CD4-positive, alpha-beta memory T cell (primary cell): ENCODE results near the gene HS6ST3. TPM values are rescaled to one million over a fixed set of nuclear protein-coding genes. Genes with fewer than 3 reads are reported as not detected.

Experiments
- CTCF ChIA-PET: fragments of 350-600 bp; sonication (Branson Sonifier 250); formaldehyde crosslinking; loops from one replicate; lab custom pipeline; 2021; ENCODE audit warnings: inconsistent platforms; ENCODE audit not compliant: partially characterized antibody; lab: Charles Lee
- POLR2A ChIA-PET: fragments of 350-600 bp; sonication (Branson Sonifier 250); formaldehyde crosslinking; loops from one replicate; lab custom pipeline; 2021; ENCODE audit not compliant: partially characterized antibody; lab: Charles Lee
- DNase-seq, 5 donors: peaks; one replicate each; pipeline versions ENCODE4 v3.0.0 to v3.0.0-alpha.2; 2020 to 2022; ENCODE audit warnings: mixed read lengths in 1 of 5
- H3K27ac ChIP-seq: one replicate; pipeline ENCODE4 v1.7.0; 2013; ENCODE audit warnings: low read depth, low read length
- H3K27me3 ChIP-seq: 2 replicates; pipeline ENCODE4 v1.7.0; 2013; ENCODE audit warnings: mild to moderate bottlenecking, low read length, moderate library complexity; ENCODE audit not compliant: insufficient read depth
- H3K36me3 ChIP-seq: 2 replicates; pipeline ENCODE4 v1.7.0; 2013; ENCODE audit warnings: mild to moderate bottlenecking, low read length, moderate library complexity; ENCODE audit not compliant: insufficient read depth
- H3K4me1 ChIP-seq: 2 replicates; pipeline ENCODE4 v1.7.0; 2013; ENCODE audit warnings: mild to moderate bottlenecking, low read length, moderate library complexity; ENCODE audit not compliant: insufficient read depth
- H3K4me3 ChIP-seq, 2 donors: one replicate each; pipeline ENCODE4 v1.7.0; 2013; ENCODE audit warnings: low read length in 2 of 2, mild to moderate bottlenecking in 1 of 2
- H3K9me3 ChIP-seq, 2 donors: one replicate each; pipeline ENCODE4 v1.7.0; 2013; ENCODE audit warnings: low read length in 2 of 2, control low read depth in 1 of 2; ENCODE audit not compliant: control insufficient read depth in 1 of 2
- H3K27ac Mint-ChIP-seq, 7 donors: one replicate each; pipeline ENCODE4 v1.8.0; 2020 to 2021; ENCODE audit warnings: mixed read lengths in 7 of 7, mild to moderate bottlenecking in 6 of 7, inconsistent platforms in 3 of 7, moderate library complexity in 3 of 7
- H3K27me3 Mint-ChIP-seq, 2 donors: one replicate each; pipeline ENCODE4 v1.8.0; 2020 to 2021; ENCODE audit warnings: mixed read lengths in 2 of 2
- H3K36me3 Mint-ChIP-seq, 2 donors: one replicate each; pipeline ENCODE4 v1.8.0; 2020 to 2021; ENCODE audit warnings: mixed read lengths in 2 of 2, inconsistent platforms in 1 of 2, mild to moderate bottlenecking in 1 of 2
- H3K4me1 Mint-ChIP-seq, 4 donors: one replicate each; pipeline ENCODE4 v1.8.0; 2020 to 2021; ENCODE audit warnings: mixed read lengths in 4 of 4, mild to moderate bottlenecking in 1 of 4
- H3K4me3 Mint-ChIP-seq, 8 donors: one replicate each; pipeline ENCODE4 v1.8.0; 2020 to 2021; ENCODE audit warnings: mixed read lengths in 8 of 8, mild to moderate bottlenecking in 7 of 8, moderate library complexity in 6 of 8, inconsistent platforms in 3 of 8
- H3K9me3 Mint-ChIP-seq, 8 donors: one replicate each; pipeline ENCODE4 v1.8.0; 2020 to 2021; ENCODE audit warnings: mixed read lengths in 8 of 8, mild to moderate bottlenecking in 5 of 8, inconsistent platforms in 3 of 8, moderate library complexity in 1 of 8
- intact Hi-C: fragments of 100-400 bp; cut with micrococcal nuclease; formaldehyde crosslinking; loops from one replicate; pipeline ENCODE4 v1.15.1; 2023
- polyA plus RNA-seq, 2 donors: library from polyadenylated mRNA; unstranded; fragments of 300-500 nt; fragmentation: Illumina TruSeq; gene quantifications; one replicate each; pipeline ENCODE4 v1.2.3, GENCODE V29; 2021
- total RNA-seq, 2 experiments: library from RNA; stranded (reverse); gene quantifications; one replicate each; pipeline ENCODE4 v1.2.3, GENCODE V29; 2021

Gene HS6ST3
- total and polyA plus RNA-seq, 4 experiments from 2014 or later, result not detected

- Histone ChIP-seq H3K4me1 (no peaks in the 10 kb centered on the region), H3K27me3 (no peaks in the 10 kb centered on the region), H3K4me3 (no peak overlapping the region), H3K27ac (no peak overlapping the region), H3K9me3 (no peaks in the 10 kb centered on the region), H3K36me3 (no peaks in the 10 kb centered on the region)
- Mint-ChIP-seq H3K4me1 (no peaks in the 10 kb centered on the region), H3K27ac (no peak overlapping the region), H3K27me3 (no peaks in the 10 kb centered on the region), H3K36me3 (no peaks in the 10 kb centered on the region), H3K4me3 (no peak overlapping the region), H3K9me3 (peaks cover 0 to 7% (median 0%) of the 10 kb centered on the region in 8 donors)
- POLR2A ChIA-PET, result no interaction called here
- intact Hi-C loops, result no loop called here
- no peak for DNase-seq
- CTCF ChIA-PET, result no interaction called here
Measured at GRCh38 chr13:96119921-96120320, 30.0 kb downstream of the HS6ST3 start.

- no peak overlapping the region for H3K4me3 Mint-ChIP-seq
- H3K27ac Mint-ChIP-seq, result no peak overlapping the region
- H3K27me3 ChIP-seq, result no peaks in the 10 kb centered on the region
- peaks cover 0 to 9% (median 2%) of the 10 kb centered on the region in 8 donors for H3K9me3 Mint-ChIP-seq
- ChIA-PET POLR2A (no interaction called here), CTCF (no interaction called here)
- no peaks in the 10 kb centered on the region for H3K36me3 Mint-ChIP-seq
- intact Hi-C loops, result no loop called here
- H3K27ac ChIP-seq, result no peak overlapping the region
- no peak for DNase-seq
- no peak overlapping the region for H3K4me3 ChIP-seq
- H3K27me3 Mint-ChIP-seq, result no peaks in the 10 kb centered on the region
- H3K36me3 ChIP-seq, result no peaks in the 10 kb centered on the region
- H3K9me3 ChIP-seq, result no peaks in the 10 kb centered on the region
- H3K4me1 ChIP-seq, result no peaks in the 10 kb centered on the region
- no peaks in the 10 kb centered on the region for H3K4me1 Mint-ChIP-seq
Measured at GRCh38 chr13:96130818-96131340, 41.0 kb downstream of the HS6ST3 start.

GRCh38 chr13:96141032-96141431 lies 51.1 kb downstream of the HS6ST3 start:
- Mint-ChIP-seq H3K4me1 (no peaks in the 10 kb centered on the region), H3K36me3 (no peaks in the 10 kb centered on the region), H3K9me3 (peaks cover 0 to 2% (median 0%) of the 10 kb centered on the region in 8 donors), H3K27ac (no peak overlapping the region), H3K4me3 (no peak overlapping the region), H3K27me3 (no peaks in the 10 kb centered on the region)
- DNase-seq, result no peak
- intact Hi-C loops, result no loop called here
- ChIA-PET POLR2A (no interaction called here), CTCF (no interaction called here)
- H3K27ac ChIP-seq, result no peak overlapping the region
- H3K36me3 ChIP-seq, result no peaks in the 10 kb centered on the region
- no peaks in the 10 kb centered on the region for H3K9me3 ChIP-seq
- H3K4me3 ChIP-seq, result no peak overlapping the region
- H3K27me3 ChIP-seq, result no peaks in the 10 kb centered on the region
- H3K4me1 ChIP-seq, result no peaks in the 10 kb centered on the region

GRCh38 chr13:96159725-96160124 lies 69.8 kb downstream of the HS6ST3 start:
- Histone ChIP-seq H3K9me3 (no peaks in the 10 kb centered on the region), H3K4me3 (no peak overlapping the region), H3K36me3 (no peaks in the 10 kb centered on the region), H3K4me1 (no peaks in the 10 kb centered on the region), H3K27me3 (no peaks in the 10 kb centered on the region), H3K27ac (no peak overlapping the region)
- Mint-ChIP-seq H3K36me3 (no peaks in the 10 kb centered on the region), H3K27ac (no peak overlapping the region), H3K27me3 (no peaks in the 10 kb centered on the region), H3K9me3 (peaks cover 0 to 2% (median 0%) of the 10 kb centered on the region in 8 donors), H3K4me1 (no peaks in the 10 kb centered on the region), H3K4me3 (no peak overlapping the region)
- DNase-seq, result no peak
- POLR2A ChIA-PET, result no interaction called here
- intact Hi-C loops, result no loop called here
- CTCF ChIA-PET, result interaction anchor here (1.2 kb wide), 1 partner anchor 9 kb away, joined by 3 read pairs; no protein-coding TSS in a partner anchor

- ChIA-PET CTCF (no interaction called here), POLR2A (no interaction called here)
- no peak overlapping the region for H3K27ac Mint-ChIP-seq
Measured at GRCh38 chr13:96161141-96161540, 71.2 kb downstream of the HS6ST3 start.

GRCh38 chr13:96165840-96166239 lies 75.9 kb downstream of the HS6ST3 start:
- DNase-seq, result no peak
- Mint-ChIP-seq H3K4me1 (no peaks in the 10 kb centered on the region), H3K36me3 (no peaks in the 10 kb centered on the region), H3K27ac (no peak overlapping the region), H3K4me3 (no peak overlapping the region), H3K27me3 (no peaks in the 10 kb centered on the region), H3K9me3 (peaks cover 0 to 7% (median 3%) of the 10 kb centered on the region in 8 donors)
- intact Hi-C loops, result no loop called here
- ChIA-PET CTCF (no interaction called here), POLR2A (no interaction called here)
- no peak overlapping the region for H3K4me3 ChIP-seq
- no peaks in the 10 kb centered on the region for H3K4me1 ChIP-seq
- H3K27me3 ChIP-seq, result no peaks in the 10 kb centered on the region
- H3K9me3 ChIP-seq, result no peaks in the 10 kb centered on the region
- no peak overlapping the region for H3K27ac ChIP-seq
- no peaks in the 10 kb centered on the region for H3K36me3 ChIP-seq

More at GRCh38 chr13:96161141-96161540, 71.2 kb downstream of the HS6ST3 start:
- Histone ChIP-seq H3K27me3 (no peaks in the 10 kb centered on the region), H3K4me3 (no peak overlapping the region), H3K27ac (no peak overlapping the region), H3K9me3 (no peaks in the 10 kb centered on the region), H3K4me1 (no peaks in the 10 kb centered on the region), H3K36me3 (no peaks in the 10 kb centered on the region)
- no peak for DNase-seq
- Mint-ChIP-seq H3K9me3 (peaks cover 0 to 5% (median 0%) of the 10 kb centered on the region in 8 donors), H3K36me3 (no peaks in the 10 kb centered on the region), H3K4me1 (no peaks in the 10 kb centered on the region), H3K4me3 (no peak overlapping the region), H3K27me3 (no peaks in the 10 kb centered on the region)
- intact Hi-C loops, result no loop called here

- no peaks in the 10 kb centered on the region for H3K27me3 ChIP-seq
- DNase-seq, result no peak
- H3K4me1 ChIP-seq, result no peaks in the 10 kb centered on the region
- Mint-ChIP-seq H3K36me3 (no peaks in the 10 kb centered on the region), H3K27ac (no peak overlapping the region), H3K4me1 (no peaks in the 10 kb centered on the region), H3K4me3 (no peak overlapping the region), H3K9me3 (peaks cover 0 to 5% (median under 1%) of the 10 kb centered on the region in 8 donors), H3K27me3 (no peaks in the 10 kb centered on the region)
- intact Hi-C loops, result no loop called here
- POLR2A ChIA-PET, result no interaction called here
- H3K36me3 ChIP-seq, result no peaks in the 10 kb centered on the region
- no peaks in the 10 kb centered on the region for H3K9me3 ChIP-seq
- H3K4me3 ChIP-seq, result no peak overlapping the region
- CTCF ChIA-PET, result no interaction called here
- H3K27ac ChIP-seq, result no peak overlapping the region
Measured at GRCh38 chr13:96172066-96172465, 82.2 kb downstream of the HS6ST3 start.
